SK-MEL-5 (cell line): ENCODE measurements around the gene PTPRT. TPM values are rescaled to one million over a fixed set of nuclear protein-coding genes. Genes with fewer than 3 reads are reported as not detected.

Experiments
- DNase-seq: peaks from one replicate; pipeline ENCODE4 v3.0.0-alpha.2; 2016; ENCODE audit warnings: low read depth, low spot score
- in situ Hi-C: cut with HindIII; loops from 2 replicates; pipeline ENCODE4 v1.10.0; 2016; ENCODE audit warnings: low sequenced_read_pairs, high pct_unique_total_duplicates, low pct_unique_long_range_greater_than_20kb
- total RNA-seq: library from RNA; depleted of rRNA; stranded (reverse); fragments of >200 nt; shearing (Covaris generic); gene quantifications from 2 replicates; pipeline ENCODE4 v1.2.3, GENCODE V29; 2014

PTPRT gene
- total RNA-seq, 1 experiment from 2014 or later: not detected

GRCh38 chr20:42846784-42847490 lies 342.8 kb downstream of the PTPRT start:
- peak; percentile 11 for DNase-seq
- in situ Hi-C loops: no loop called here

DNA sequence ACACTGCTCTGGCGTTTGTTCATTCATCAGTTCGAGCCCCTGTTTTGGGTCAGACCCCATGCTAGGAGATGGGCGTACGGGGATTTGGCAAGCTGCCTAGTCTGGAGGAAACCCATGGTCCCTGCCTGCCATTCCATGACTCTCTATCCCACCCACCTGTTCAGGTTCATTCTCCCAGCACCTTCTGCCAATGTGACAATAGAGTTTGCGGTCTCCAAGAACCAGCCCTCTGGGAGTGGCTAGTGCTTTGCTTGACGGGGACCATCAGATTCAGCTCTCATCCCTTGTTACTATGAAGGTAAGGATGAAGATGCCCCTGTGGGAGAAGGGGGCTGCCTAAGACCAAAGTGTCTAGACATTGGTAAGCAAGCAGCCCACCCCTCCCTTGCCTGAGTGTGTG lies 345.0 kb downstream of the PTPRT start:
- DNase-seq: no peak
- in situ Hi-C loops: no loop called here

GRCh38 chr20:42837456-42837855 lies 352.2 kb downstream of the PTPRT start:
- in situ Hi-C loops: no loop called here
- no peak for DNase-seq

DNA sequence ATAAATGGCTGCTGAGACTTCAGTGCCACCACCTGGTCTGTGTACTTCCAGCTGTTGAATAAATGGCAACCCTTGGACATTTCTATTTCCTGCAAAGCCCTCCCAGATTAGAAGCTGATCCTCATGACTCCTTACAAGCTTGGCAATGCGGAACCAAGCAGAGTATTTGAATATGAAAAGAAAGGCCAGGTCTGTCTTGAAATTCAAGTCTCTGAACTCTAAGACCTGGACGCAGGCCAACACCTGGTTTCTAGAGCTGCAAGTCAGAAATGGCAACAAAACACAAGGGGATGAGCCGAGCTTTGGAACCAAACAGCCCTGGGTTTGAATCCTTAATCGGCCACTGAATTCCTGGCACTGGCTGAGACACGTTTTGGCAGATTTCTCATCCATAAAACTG lies 353.4 kb downstream of the PTPRT start:
- in situ Hi-C loops: no loop called here
- no peak for DNase-seq

GRCh38 chr20:42807876-42808275 lies 381.8 kb downstream of the PTPRT start:
- DNase-seq: no peak
- in situ Hi-C loops: no loop called here

GRCh38 chr20:42795111-42795695 lies 394.5 kb downstream of the PTPRT start:
- no peak for DNase-seq
- in situ Hi-C loops: no loop called here

GRCh38 chr20:42792052-42792451 lies 397.7 kb downstream of the PTPRT start:
- peak; percentile 27 for DNase-seq
- in situ Hi-C loops: no loop called here

DNA sequence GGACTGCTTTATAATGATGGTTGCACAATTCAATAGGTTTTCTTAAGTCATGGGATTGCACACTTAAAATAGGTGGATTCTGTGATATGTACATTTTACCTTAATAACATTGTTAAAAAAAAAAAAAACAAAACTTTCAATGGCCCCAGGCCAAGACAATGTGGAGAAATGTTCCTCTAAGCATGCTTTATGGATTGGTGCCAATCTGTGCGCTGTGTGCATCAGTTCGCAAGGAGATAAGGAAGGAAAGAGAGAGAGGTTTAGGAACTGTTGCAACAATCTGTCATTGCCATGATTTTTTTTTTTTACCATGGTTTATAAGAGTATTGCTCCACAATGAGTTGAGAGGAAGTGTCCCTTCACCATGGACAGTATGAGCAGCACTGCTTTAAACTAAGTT lies 399.6 kb downstream of the PTPRT start:
- DNase-seq: no peak
- in situ Hi-C loops: no loop called here

DNA sequence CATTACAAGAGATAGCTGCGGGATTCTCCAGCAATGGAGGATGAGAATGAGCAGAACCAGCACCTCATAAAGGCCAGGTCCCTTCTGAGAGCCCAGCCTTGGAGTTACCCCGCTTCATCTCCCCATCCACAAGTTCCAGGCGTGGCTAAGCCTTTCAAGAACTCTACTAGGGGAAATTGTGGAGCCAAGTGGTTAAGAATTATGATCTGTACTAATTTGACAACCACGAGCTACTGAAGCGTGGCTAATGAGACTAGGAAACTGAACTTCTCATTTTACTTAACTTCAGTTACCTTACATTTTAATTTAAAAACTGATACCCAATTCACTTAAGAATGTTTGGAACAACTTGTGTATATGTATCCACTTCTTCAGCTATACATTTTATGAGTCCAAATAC lies 401.0 kb downstream of the PTPRT start:
- in situ Hi-C loops: no loop called here
- no peak for DNase-seq

DNA sequence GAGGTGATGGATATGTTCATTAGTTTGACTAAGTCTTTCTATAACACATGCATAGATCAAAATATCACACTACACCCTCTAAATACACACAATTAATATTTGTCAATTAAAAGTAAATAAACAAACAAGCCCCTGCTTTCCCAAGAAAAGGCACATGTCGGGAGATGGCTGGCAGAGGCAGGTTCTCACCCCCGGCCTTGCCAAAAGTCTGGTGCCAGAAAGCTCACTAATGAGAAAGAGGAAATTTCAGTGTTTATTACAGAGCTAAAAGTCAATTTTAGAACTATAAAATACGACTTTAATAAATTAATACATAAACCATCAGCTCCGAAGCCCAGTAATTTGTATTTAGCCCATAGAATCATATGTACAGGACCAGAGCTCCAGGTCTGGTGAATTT lies 404.7 kb downstream of the PTPRT start:
- in situ Hi-C loops: no loop called here
- DNase-seq: no peak

GRCh38 chr20:42779216-42779615 lies 410.5 kb downstream of the PTPRT start:
- no peak for DNase-seq
- in situ Hi-C loops: no loop called here

DNA sequence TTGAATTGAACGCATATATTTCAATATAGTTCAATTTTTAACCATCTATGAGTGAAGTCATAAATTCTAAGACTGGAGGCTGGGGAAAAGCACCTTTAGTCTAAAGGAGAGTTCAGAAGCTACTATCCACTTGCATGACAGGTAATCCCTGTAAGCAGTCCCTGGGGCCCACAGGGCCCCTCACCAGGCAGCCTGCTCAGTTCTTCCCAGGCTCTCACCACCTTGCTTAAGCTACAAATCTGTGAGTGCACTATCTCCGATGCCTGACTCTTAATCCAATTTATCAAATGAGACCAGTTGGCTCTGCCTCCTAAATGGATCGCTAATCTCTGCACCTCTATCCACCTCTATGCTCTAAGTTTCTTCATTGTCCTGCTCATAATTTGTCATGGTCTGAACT lies 413.8 kb downstream of the PTPRT start:
- DNase-seq: no peak
- in situ Hi-C loops: no loop called here

DNA sequence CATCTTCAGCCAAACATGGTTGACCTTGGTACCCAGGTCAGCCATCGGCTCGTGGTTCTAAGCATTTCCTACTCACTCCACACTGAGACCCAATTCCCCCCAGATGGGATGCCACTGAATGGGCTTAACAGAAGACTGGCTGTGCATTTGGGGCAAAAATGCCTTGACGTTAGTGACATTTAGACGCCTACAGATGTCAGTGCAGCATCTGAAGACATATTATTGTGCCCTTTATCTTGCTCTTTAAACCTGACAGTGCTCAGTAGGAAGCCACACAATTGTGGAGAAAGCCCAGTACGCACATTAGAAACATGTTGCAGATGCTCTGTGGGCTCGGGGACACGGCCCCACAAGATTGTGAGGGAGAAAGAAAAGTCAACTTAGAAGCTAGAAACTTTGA lies 414.7 kb downstream of the PTPRT start:
- in situ Hi-C loops: no loop called here
- DNase-seq: peak; percentile 15

GRCh38 chr20:42763015-42763414 lies 426.7 kb downstream of the PTPRT start:
- DNase-seq: no peak
- in situ Hi-C loops: no loop called here

GRCh38 chr20:42756991-42757390 lies 432.7 kb downstream of the PTPRT start:
- DNase-seq: no peak
- in situ Hi-C loops: no loop called here

- in situ Hi-C loops: no loop called here
These were observed 435.0 kb downstream of the PTPRT start for GRCh38 chr20:42754706-42755105.

GRCh38 chr20:42752620-42753019 lies 437.1 kb downstream of the PTPRT start:
- in situ Hi-C loops: no loop called here
- DNase-seq: no peak

More at GRCh38 chr20:42754706-42755105, 435.0 kb downstream of the PTPRT start:
- DNase-seq: no peak

GRCh38 chr20:42749556-42749955 lies 440.1 kb downstream of the PTPRT start:
- in situ Hi-C loops: no loop called here
- DNase-seq: no peak

GRCh38 chr20:42747765-42748411 lies 441.8 kb downstream of the PTPRT start:
- DNase-seq: no peak
- in situ Hi-C loops: no loop called here
